Spleen (tissue), 7 donors: Measurements from ENCODE around the gene TMEM218.

ENCODE experiments used
- CTCF ChIP-seq, 11 experiments: fragments of 200-600 bp in 7 of 11; fragments of 450-650 bp in 4 of 11; sonication (generic) in 4 of 11; IDR thresholded peaks in 8 of 11; conservative IDR thresholded peaks in 3 of 11; 1 replicate in 7 of 11; 2 replicates in 4 of 11; pipeline versions ENCODE4 v1.4.0 to v1.8.0; 2016 to 2021; ENCODE audit warnings: antibody characterized with exemption in 11 of 11, inconsistent platforms in 4 of 11, mild to moderate bottlenecking in 1 of 11
- POLR2A ChIP-seq, 3 donors: fragments of 450-650 bp; IDR thresholded peaks; one replicate each; pipeline ENCODE4 v1.5.1; 2017; ENCODE audit warnings: antibody characterized with exemption in 3 of 3, mild to moderate bottlenecking in 1 of 3
- POLR2AphosphoS5 ChIP-seq, 3 donors: sonication (generic); formaldehyde crosslinking; IDR thresholded peaks; one replicate each; pipeline ENCODE4 v1.5.1; 2017; ENCODE audit warnings: antibody characterized with exemption in 3 of 3
- donor health status: DM: no; HTN: no; CAD: no; lungs with moderate emphysema.
- donor health status: DM: no; HTN: no; CAD: no.
- donor health status: DM: no; HTN: no; CAD: no.

- TF ChIP-seq CTCF (IDR thresholded peaks at IDR 0.05 in 8 of 11, conservative IDR thresholded peaks at IDR 0.05 in 3 of 11) (no peak), POLR2A (IDR thresholded peaks at IDR 0.05) (no peak), POLR2AphosphoS5 (IDR thresholded peaks at IDR 0.05) (no peak)
These were observed 27.5 kb upstream of the TMEM218 start for GRCh38 chr11:125138966-125139365.
